PC-9 (cell line): ENCODE results near the gene HIBCH.

Experiments used
- EZH2 ChIP-seq: fragments of 200-600 bp; sonication (generic); IDR thresholded peaks from 2 replicates; pipeline ENCODE4 v1.8.0; 2017; ENCODE audit warnings: antibody characterized with exemption, low read depth
- TF ChIP-seq, protein P1 (sequence below): fragments of 200-600 bp; sonication (generic); conservative IDR thresholded peaks from 2 replicates; pipeline ENCODE4 v1.6.1; 2017; ENCODE audit warnings: mixed run types, antibody characterized with exemption, mild to moderate bottlenecking, moderate library complexity

DNA sequence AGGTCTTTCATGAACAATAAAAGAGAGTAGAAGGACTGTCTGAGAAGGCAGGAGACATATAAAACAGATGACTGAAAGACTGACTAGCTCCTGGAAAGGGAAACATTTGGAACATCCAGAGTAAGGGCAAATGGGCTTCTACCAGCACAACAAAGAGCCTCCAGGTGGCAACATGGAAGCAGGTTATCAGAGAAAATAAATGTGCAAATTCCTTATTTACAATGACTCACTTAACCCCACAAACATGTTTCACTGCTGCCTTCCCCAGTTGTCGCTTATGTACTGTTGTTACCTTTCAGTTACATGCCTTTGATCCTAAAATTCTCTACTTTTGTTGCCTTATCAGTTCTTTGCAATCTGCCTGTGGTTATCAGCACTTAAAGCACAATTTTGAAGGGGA is 117.0 kb downstream of the HIBCH start:
- TF ChIP-seq, protein P1, sequence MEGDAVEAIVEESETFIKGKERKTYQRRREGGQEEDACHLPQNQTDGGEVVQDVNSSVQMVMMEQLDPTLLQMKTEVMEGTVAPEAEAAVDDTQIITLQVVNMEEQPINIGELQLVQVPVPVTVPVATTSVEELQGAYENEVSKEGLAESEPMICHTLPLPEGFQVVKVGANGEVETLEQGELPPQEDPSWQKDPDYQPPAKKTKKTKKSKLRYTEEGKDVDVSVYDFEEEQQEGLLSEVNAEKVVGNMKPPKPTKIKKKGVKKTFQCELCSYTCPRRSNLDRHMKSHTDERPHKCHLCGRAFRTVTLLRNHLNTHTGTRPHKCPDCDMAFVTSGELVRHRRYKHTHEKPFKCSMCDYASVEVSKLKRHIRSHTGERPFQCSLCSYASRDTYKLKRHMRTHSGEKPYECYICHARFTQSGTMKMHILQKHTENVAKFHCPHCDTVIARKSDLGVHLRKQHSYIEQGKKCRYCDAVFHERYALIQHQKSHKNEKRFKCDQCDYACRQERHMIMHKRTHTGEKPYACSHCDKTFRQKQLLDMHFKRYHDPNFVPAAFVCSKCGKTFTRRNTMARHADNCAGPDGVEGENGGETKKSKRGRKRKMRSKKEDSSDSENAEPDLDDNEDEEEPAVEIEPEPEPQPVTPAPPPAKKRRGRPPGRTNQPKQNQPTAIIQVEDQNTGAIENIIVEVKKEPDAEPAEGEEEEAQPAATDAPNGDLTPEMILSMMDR, result no peak
- no peak for TF ChIP-seq EZH2
